Hippocampal formation (tissue), 2 donors: ENCODE data around the gene USP34.
"Not testable (repeated sequence)": the region's sequence is repeated elsewhere in the genome, so short reads cannot be mapped to it uniquely, and the experiment has no call there.

ENCODE experiments used
- DNase-seq, 2 donors: peaks; one replicate each; lab custom pipeline; 2025; lab: John Stamatoyannopoulos, UW

Gene USP34

DNA sequence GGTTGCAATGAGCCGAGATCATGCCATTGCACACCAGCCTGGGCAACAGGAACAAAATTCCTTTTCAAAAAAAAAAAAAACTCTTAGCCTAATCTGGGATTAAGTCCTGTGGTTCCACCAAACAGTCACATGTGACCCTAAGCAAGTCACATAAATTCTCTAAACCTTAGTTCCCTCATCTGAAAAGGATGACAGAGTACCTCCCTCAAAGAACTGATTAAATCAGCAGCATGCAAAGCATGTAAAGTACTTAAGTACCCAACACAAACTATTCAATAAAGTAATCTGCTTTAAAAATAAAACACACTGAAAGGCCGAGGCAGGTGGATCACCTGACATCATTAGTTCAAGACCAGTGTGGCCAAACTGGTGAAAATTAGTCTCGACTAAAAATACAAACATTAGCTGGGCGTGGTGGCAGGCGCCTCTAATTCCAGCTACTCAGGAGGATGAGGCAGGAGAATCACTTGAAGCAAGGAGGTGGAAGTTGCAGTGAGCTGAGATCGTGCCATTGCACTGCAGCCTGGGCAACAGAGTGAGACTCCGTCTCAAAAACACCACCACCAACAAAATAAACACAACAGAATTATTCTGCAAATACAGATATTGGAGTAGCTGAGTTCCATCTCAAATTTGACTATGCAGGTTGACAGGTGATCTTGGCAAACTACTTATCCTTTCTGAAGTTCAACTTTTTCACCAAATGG, 7.0 kb downstream of the USP34 start:
- DNase-seq, result no peak

DNA sequence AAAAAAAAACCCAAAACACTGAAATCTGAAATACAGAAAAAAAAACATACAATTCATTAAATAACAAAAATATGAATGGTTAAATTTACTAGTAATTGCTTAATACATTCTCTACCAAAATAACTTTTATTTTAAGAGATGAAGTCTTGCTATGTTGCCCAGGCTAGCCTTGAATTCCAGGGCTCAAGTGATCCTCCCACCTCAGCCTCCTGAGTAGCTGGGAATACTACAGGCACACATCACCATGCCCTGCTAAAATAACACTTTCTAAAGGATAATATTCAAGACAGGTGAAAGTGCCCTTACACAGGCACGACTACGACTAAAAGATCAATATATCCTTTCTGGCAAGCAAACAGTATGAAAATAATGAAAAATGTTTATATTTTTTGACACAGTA, 9.5 kb downstream of the USP34 start:
- no peak for DNase-seq

DNA sequence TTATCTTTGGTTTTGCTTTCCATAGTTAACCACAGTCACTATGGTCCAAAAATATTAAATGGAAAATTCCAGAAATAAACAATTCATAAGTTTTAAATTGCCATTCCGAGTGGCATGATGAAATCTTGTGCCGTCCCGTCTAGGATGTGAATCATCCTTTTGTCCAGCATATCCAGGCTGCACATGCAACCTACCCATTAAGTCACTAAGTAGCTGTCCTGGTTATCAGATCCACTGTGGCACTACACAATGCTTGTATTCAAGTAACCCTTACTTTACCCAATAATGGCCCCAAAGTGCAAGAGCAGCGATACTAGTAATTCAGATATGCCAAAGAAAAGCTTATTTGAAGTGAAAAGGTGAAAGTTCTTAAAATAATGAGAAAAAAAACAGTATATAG, 10.7 kb downstream of the USP34 start:
- DNase-seq, result no peak

DNA sequence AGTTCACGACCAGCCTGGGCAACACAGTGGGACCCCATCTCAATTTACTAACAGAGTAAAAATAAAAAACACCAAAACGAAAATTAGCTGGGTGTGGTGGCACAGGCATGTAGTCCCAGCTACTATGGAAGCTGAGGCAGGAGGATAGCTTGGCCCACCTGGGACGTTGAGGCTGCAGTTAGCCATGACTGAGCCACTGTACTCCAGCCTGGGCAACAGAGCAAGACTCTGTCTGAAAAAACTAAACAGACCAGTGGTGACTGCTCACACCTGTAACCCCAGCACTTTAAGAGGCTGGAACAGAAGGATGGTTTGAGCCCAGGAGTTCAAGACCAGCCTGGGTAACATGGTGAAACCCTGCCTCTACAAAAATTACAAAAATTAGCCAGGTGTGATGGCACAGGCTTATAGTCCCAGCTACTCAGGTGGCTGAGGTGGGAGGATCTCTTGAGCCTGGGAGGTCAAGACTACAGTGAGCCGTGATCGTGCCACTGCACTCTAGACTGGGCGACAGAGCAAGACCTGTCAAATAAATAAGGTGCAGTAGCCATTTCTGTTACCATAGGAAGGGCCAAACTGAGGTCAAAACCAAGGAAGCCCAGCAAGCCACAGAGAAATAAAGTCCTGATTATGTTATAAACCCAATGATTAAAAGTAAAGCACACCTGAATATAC, 14.0 kb downstream of the USP34 start:
- DNase-seq, result no peak

GRCh38 chr2:61456070-61456745, 14.7 kb downstream of the USP34 start:
- DNase-seq, result no peak

DNA sequence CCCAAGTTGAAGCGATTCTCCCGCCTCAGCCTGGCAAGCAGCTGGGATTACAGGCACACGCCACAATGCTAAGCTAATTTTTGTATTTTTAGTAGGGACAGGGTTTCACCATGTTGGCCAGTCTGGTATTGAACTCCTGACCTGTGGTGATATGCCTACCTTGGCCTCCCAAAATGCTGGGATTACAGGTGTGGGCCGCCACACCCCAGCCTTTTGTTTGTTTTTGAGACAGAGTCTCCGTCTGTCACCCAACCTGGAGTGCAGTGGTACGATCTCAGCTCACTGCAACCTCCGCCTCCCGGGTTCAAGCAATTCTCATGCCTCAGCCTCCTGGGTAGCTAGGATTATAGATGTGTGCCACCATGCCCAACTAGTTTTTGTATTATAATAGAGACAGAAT, 15.9 kb downstream of the USP34 start:
- not testable (repeated sequence) for DNase-seq

DNA sequence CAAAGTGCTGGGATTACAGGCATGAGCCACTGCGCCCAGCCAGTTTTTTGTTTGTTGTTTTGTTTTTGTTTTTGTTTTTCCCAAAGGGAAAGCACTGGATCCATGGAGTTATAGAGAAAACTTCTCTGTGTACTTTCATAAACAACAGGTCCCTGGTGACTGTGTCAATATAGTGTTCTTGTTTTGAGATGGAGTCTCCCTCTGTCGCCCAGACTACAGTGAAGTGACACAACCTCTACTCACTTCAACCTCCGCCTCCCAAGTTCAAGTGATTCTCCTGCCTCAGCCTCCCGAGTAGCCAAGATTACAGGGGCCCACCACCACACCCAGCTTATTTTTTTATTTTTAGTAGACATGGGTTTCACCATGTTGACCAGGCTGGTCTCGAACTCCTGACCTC, 16.5 kb downstream of the USP34 start:
- no peak for DNase-seq

DNA sequence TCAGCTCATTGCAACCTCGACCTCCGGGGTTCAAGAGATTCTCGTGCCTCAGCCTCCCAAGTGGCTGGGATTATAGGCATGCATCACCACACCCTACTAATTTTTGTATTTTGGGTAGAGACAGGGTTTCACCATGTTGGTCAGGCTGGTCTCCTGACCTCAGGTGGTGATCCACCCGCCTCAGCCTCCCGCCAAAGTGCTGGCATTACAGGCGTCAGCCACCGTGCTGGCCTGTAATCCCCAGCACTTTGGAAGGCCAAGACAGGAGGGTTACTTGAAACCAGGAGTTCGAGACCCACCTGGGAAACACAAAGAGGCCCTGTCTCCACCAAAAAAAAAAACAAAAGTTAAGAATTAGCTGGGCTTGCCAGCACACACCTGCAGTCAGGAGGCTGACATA, 18.5 kb downstream of the USP34 start:
- no peak for DNase-seq

GRCh38 chr2:61451178-61451577, 19.7 kb downstream of the USP34 start:
- DNase-seq, result no peak

DNA sequence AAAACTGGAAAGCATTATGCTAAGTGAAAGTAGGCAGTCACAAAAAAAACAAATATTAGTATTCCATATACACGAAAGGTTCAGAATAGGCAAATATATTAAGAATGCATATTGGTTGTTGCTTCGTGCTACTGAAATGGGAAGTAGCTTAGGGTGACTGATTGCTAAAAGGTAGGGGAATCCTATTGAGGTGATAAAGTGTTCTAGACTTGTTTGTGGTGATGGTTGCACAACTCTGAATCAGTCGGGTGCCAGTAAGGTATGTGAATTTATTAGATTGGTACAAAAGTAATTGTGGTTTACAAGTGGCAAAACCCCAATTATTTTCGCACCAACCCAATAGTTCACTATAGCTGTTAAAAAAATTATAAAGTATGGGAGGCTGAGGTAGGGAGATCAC, 20.7 kb downstream of the USP34 start:
- DNase-seq, result no peak

DNA sequence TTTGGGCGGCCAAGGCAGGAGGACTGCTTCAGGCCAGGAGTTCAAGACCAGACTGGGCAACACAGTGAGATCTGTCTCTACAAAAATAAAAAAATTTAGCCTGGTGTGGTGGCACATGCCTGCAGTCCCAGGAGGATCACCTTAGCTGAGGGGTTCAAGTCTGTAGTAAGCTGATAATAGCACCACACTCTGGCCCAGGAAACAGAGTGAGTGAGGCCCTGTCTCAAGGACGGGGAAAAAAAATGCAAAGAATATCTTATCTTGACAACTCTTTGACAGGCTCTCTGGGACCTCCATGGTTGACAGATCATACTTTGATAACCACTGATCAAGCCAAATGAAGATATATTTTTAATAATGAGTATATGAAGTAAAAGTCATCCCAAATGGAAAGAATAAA, 22.7 kb downstream of the USP34 start:
- no peak for DNase-seq

DNA sequence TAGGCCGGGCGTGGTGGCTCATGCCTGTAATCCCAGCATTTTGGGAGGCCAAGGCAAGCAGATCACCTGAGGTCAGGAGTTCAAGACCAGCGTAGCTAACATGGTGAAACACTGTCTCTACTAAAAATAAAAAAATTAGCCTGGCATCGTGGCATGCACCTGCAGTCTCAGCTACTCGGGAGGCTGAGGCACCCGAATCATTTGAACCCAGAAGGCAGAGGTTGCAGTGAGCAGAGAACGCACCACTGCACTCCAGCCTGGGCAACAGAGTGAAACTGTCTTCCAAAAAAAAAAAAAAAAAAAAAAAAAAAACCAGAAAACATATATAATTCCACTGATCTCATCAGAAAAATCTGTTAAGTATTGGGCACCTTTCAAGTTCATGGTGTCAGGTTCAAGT, 23.9 kb downstream of the USP34 start:
- not testable (repeated sequence) for DNase-seq

GRCh38 chr2:61443342-61444041, 27.4 kb downstream of the USP34 start:
- DNase-seq, result no peak

GRCh38 chr2:61439241-61440002, 31.5 kb downstream of the USP34 start:
- DNase-seq, result no peak

- DNase-seq, result no peak
Observed at GRCh38 chr2:61438670-61439069, 32.2 kb downstream of the USP34 start.

- no peak for DNase-seq
Observed at GRCh38 chr2:61437170-61437569, 33.7 kb downstream of the USP34 start.

DNA sequence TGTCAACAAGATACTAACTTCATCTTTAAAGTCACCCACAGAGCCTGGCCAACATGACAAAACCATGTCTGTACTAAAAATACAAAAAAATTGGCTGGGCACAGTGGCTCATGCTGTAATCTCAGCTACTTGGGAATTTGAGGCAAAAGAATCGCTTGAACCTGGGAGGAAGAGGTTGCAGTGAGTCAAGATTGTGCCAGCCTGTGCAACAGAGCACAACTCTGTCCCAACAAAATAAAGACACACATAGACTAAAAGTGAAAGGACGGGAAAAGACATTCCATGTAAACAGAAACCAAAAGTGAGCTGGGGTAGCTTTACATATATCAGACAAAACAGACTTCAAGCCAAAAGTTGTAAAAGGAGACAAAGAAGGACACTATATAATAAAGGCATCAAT, 34.8 kb downstream of the USP34 start:
- DNase-seq, result no peak

- DNase-seq, result no peak
Observed at GRCh38 chr2:61435291-61435690, 35.6 kb downstream of the USP34 start.

- DNase-seq, result no peak
Observed at GRCh38 chr2:61434314-61434713, 36.6 kb downstream of the USP34 start.

- DNase-seq, result no peak
Observed at GRCh38 chr2:61433606-61434005, 37.3 kb downstream of the USP34 start.

GRCh38 chr2:61432990-61433389, 37.9 kb downstream of the USP34 start:
- no peak for DNase-seq

DNA sequence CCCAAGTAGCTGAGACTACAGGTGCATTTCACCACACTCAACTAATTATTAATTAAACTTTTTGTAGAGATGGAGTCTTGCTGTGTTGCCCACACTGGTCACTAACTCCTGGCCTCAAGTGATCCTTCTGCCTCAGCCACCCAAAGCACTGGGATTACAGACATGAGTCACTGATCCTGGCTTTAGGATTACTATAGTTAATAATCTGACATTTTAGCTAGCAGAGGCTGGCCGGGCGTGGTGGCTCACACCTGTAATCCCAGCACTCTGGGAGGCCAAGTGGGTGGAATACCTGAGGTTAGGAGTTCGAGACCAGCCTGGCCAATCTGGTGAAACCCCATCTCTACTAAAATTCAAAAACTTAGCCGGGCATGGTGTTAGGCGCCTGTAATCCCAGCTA, 39.5 kb downstream of the USP34 start:
- DNase-seq, result no peak
